D721Med (cell line): ENCODE data around the gene ITPRID1.

Experiments
- DNase-seq: peaks from one replicate; pipeline ENCODE4 v3.0.0; 2011; ENCODE audit warnings: low spot score; ENCODE audit not compliant: insufficient read length
- FAIRE-seq: peaks from 2 replicates; lab custom pipeline; 2011; peaks lifted over from hg19 to GRCh38; lab: Jason Lieb, UNC
- TF ChIP-seq, protein P1 (sequence below): IDR thresholded peaks from 2 replicates; pipeline ENCODE4 v1.5.1; 2012; ENCODE audit warnings: mild to moderate bottlenecking, control low read depth; ENCODE audit not compliant: insufficient read depth; ENCODE audit errors: missing control alignments

The ITPRID1 gene

DNA sequence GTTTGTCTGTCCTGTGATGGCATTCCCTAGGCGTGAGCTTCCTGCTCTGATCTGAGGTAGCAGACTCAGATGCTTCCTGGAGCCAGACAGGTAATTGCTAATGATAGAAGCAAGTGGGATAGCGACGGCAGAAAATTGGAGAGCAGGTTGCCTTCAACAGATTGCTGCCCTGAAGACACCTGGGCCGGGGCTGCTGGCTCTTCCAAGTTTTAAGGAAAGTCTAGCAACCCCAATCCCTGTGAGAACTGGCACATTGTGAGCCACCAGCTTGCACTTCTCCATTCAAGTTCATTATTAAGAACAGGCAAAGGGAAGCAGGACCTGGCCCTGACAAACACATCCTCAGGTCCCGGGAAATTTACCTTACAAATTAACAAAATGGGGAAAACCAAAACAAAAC lies 50.8 kb downstream of the ITPRID1 start:
- DNase-seq = no peak
- no peak for FAIRE-seq

DNA sequence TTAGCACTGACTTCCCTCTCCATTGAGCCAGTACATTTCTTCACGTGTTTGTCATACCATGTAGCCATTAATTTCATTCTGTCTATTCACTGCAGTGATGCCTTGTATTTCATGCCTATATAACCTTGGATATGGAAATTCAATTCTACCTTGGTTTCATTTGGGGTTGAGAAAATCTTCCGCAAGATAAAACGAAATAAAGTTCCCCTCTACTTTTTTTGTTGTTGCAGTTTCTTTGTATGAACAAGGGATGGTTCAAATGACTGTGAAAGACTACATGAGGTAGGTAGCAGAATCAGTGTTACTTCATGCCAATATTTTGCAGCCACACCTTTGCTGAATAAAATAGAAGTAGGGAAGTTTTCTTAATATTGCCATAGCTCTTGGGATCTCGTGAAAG lies 55.6 kb downstream of the ITPRID1 start:
- FAIRE-seq (no peak), DNase-seq (no peak)
- TF ChIP-seq, protein P1, sequence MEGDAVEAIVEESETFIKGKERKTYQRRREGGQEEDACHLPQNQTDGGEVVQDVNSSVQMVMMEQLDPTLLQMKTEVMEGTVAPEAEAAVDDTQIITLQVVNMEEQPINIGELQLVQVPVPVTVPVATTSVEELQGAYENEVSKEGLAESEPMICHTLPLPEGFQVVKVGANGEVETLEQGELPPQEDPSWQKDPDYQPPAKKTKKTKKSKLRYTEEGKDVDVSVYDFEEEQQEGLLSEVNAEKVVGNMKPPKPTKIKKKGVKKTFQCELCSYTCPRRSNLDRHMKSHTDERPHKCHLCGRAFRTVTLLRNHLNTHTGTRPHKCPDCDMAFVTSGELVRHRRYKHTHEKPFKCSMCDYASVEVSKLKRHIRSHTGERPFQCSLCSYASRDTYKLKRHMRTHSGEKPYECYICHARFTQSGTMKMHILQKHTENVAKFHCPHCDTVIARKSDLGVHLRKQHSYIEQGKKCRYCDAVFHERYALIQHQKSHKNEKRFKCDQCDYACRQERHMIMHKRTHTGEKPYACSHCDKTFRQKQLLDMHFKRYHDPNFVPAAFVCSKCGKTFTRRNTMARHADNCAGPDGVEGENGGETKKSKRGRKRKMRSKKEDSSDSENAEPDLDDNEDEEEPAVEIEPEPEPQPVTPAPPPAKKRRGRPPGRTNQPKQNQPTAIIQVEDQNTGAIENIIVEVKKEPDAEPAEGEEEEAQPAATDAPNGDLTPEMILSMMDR = no peak

More for the DNA sequence above, 50.8 kb downstream of the ITPRID1 start:
- TF ChIP-seq, protein P1 = no peak

DNA sequence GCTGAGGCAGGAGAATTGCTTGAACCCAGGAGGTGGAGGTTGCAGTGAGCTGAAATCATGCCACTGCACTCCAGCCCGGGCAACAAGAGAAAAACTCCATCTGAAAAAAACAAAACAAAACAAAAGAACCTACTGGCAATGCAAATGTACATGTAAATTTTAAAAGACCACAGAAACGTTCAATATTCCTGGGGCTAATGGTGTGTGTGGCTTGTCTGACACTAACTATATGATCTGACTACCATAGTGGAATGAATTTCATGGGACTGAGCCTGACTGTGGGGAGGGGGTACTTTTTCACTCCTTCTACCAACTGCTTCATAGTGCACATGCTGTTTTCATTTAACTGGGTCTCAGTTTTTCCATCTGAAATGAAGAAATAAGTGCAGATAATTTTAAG lies 69.6 kb downstream of the ITPRID1 start:
- FAIRE-seq (no peak), DNase-seq (no peak)
- TF ChIP-seq, protein P1 = no peak

DNA sequence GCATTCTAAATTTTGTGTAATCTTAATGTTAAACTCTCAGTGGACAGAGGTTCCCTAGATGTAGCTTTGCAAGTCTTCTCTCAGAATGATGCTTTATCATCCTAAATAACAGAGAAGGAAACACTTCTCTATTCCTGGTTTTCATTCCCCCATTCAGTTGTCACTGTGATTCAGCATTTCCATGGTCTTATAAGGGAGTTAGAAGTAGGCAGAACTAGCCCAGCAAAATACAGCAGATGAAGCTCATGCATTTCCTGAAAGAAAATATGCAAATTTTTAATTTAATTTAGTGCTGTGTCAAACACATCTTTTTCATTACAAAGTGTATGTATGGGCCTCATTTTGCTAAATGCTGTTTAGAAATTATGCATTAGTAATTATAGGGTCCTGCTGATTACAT lies 70.1 kb downstream of the ITPRID1 start:
- DNase-seq (no peak), FAIRE-seq (no peak)
- TF ChIP-seq, protein P1 = no peak

DNA sequence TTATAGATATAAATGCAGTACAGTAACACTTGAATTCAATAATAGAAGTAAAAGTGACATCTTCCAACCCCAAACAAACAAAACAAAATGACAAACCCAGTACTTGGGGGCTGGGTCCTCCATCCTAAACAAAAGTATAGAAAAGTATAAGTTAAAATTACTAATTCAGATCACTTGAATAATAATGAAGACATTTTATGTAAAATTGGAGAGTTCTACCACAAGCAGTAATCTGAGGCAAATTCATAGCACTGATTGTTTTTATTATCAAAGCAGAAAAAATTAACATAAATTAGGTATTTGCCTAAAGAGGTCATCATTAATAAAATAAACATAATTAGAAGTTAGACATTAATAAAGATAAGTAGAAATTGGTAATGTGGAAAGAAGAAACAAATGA lies 81.5 kb downstream of the ITPRID1 start:
- FAIRE-seq (no peak), DNase-seq (no peak)
- TF ChIP-seq, protein P1 = no peak

DNA sequence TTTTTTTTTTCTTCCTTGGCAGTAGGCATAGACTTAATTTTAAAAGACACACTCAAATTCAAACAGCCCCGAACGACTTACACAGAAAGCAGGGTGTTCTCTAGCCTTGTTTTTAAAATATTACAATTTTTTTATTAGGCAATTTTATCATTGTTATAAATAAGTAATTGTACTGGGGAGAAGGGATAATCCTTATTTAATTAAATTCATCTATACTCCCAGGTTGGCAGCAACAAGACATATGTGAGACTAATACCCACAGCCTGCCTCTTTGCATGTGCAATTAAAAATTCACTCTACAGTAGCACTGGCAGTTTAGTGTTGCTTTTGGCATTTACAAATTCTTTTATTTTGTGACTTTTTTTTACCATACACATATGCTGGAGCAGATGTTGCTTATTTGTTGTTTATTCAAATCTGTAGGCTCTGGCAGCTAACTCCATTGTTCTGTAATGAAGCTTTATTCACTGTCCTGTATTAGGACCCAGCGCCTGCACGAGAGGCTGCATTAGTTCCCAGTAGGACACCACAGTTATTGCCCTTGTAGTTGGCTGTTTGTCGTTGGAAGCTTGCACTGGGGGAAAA lies 88.2 kb downstream of the ITPRID1 start:
- TF ChIP-seq, protein P1 = no peak
- DNase-seq (no peak), FAIRE-seq (no peak)

DNA sequence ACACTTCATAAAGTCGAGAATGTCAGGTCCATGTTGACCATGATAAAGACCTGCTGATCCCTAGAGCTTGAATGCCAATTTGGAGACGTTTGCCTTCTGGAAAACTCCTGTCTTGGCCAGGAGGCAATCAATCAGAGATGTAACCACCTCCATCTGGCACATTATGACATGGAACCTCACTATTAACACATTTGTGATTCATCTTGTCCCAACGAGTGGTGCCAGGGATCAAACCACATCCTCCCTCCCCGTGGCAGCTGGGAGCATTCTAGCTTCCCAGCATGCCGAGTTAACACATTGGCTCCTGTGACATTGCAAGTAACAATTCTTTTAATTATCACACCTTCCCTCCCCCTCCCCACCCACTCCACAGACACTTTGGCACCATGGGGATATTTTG lies 89.2 kb downstream of the ITPRID1 start:
- DNase-seq = no peak
- TF ChIP-seq, protein P1 = no peak
- FAIRE-seq = no peak
